SHP77 treated with DMSO at 0.1 percent for 48 hours (cell line): ENCODE results near the gene SARNP.
"Not testable (repeated sequence)": the region's sequence is repeated elsewhere in the genome, so short reads cannot be mapped to it uniquely, and the experiment has no call there.

Source experiments
- DNase-seq: peaks from one replicate; lab custom pipeline; 2025; lab: John Stamatoyannopoulos, UW

Gene SARNP

GRCh38 chr12:55839345-55840140 lies 22.0 kb upstream of the SARNP start:
- DNase-seq, result no peak

- DNase-seq, result no peak
Observed at GRCh38 chr12:55838361-55838760, 20.8 kb upstream of the SARNP start.

DNA sequence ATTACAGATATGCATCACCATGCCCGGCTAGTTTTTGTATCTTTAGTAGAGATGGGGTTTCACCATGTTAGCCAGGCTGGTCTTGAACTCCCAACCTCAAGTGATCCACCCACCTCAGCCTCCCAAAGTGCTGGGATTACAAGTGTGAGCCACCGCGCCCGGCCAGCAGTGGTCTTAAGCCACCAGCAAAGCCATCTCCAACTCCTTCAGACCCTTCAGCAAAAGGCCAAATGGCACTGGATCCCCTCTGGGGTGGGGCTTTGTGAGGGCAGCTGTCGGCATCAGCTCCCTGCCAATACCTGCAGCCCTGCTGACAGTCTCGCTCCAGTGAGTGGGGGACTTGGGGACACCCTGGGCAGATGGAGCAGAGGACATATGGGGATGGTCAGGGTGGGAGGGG lies 16.9 kb upstream of the SARNP start:
- DNase-seq, result not testable (repeated sequence)

DNA sequence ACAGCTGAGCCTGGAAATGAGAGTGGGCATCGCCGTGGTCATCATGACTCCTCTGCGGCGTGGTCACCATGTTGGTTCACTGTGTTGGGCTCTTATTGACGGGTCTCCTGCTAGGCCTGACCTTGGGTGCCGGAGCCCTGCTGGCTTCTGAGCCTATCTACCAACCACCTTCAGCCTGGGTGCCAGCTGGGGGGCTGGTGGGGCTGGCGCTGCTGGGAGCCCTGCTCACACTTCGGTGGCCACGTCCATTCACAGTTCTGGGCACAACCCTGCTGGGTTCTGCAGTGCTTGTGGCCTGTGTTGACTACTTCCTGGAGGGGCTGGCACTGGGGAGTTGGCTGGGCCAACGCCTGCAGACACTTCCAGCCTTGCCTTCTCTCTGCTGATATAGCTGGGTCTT lies 15.5 kb upstream of the SARNP start:
- DNase-seq, result no peak

DNA sequence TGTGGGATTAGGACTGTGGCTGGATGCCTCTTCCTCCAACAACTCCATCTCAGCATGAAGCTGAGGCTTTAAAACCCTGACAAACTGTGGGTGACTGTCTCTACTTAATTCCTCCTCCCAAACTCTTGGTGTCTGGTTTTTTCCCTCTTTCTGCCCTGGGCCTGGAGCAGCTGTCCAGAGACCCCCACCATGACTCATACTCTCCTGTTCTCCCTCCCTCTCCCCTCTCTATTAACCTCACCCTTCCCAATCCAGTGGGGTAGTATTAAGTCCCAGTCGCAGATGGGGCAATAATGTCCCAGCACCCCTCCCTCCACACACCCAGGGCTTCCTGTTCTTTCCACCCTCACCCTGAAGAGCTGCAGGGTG lies 13.9 kb upstream of the SARNP start:
- DNase-seq, result no peak

GRCh38 chr12:55830601-55831446 lies 13.3 kb upstream of the SARNP start:
- no peak for DNase-seq

GRCh38 chr12:55829967-55830600 lies 12.6 kb upstream of the SARNP start:
- DNase-seq, result no peak

DNA sequence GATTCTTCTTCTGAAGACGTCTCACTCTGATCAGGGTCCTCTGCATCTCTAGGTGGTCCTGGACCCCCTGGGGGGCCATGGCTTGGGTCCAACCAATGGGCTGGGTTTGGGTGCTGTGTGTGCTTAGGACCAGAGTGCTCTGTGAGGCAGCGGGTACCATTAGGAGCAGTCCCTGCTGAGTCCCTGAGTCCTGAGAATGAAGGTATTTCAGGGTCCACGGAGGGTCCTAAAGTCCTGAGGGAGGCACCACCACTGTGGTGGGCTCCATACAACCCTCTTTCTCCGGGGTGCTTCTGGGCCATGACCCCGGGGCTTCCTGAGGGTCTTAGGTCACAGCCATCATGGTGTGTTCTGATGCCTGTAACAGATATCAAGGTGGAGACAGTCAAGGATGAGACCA lies 10.8 kb upstream of the SARNP start:
- no peak for DNase-seq

- no peak for DNase-seq
Observed at GRCh38 chr12:55827806-55828205, 10.3 kb upstream of the SARNP start.

GRCh38 chr12:55824726-55825125 lies 7.2 kb upstream of the SARNP start:
- DNase-seq, result no peak

DNA sequence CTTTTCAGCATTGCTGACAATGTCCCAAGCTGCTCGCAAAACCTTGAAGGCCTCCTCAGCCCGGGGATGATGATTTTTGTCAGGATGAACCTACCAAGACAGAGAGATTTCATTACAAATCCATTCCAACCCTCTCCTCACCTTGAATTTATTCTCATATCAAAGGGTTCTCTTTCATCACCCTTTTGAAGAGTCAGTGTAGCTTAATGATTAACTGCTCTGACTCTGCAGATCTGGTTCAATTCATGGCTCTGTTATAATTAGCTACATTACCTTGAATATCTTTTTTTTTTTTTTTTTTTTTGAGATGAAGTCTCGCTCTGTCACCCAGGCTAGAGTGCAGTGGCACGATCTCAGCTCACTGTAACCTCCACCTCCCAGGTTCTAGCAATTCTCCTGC lies 5.9 kb upstream of the SARNP start:
- no peak for DNase-seq

DNA sequence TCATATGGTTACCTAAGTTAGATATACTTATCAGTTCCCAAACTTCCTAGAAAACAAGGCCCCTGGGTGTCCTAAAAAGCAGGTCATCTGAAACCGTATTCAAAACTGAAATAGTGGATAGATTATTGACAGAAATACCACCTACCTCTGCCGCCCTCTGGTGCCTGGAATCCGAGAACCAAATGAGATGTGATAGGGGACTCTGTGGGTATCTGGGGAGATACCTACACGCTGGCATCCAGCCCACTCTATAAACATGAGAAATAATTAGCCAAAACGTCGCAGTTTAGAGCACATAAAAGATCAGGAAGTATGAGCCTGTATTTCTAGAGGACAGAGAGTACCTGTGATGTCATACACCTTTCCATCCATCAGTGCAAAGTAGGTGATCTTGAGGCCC lies 4.7 kb upstream of the SARNP start:
- no peak for DNase-seq

GRCh38 chr12:55820679-55821078 lies 3.2 kb upstream of the SARNP start:
- DNase-seq, result no peak

DNA sequence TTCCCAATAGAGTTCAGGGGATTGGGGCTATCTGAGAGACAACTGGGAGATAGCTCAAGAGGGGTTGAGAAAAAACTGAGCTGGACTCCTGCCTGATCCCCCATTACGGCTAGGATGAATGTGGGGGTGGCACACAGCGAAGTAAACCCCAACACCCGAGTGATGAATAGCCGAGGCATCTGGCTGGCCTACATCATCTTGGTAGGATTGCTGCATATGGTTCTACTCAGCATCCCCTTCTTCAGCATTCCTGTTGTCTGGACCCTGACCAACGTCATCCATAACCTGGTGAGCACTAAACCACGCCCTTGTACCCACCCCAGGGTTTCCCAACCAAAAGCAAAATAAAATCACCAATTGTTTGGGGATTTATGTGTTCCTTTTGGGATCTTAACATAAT lies 1.4 kb upstream of the SARNP start:
- DNase-seq, result no peak

DNA sequence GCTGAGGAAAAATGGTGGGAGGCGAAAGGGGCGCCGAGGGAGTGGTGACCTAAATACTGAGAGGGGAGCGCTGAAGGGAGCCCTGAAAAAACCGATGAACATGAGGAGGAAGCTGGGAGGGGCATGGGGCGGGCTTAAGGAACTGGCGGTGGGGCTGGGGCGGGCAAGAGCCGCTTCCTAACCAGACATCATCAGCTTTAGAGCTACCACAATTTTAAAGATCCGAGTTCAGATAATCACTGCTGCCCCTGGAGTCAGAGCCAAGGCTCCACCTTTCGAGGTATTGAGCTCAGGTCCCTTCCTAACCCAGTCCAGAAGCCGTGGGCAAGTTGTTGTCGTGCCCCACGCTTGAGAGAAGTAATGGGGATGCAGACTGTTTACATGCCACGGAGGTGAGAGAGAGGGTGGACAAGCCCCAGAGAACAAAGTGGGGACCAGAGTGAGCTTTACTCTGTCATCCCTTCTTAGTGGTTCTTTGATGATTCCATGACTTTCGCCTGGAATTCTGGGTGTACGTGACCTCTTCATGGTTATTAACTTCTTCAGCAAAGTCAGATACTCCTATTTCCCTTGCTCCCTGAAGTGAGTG lies 710 bp upstream of the SARNP start:
- DNase-seq, result no peak

DNA sequence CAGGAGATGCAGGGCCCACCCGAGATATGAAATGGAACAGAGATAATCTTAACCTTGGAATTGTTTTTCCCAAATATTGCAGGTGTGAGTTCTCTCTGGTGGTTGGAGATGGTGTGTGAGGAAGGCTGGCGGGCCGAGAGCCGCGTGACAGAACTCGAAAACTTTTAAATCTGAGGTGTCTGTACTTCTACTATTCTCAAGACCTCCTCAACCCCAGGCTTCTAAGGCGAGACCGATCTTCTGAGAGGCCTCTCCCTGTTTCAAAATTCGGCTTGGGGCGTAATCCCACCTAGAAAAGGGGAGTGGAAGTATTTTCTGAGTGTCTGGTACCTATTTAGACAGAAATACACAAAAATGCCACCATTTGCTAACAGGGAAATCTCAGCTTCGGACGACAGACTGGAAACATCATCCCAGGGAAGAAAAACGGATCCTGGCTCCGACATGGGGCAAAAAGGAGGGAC lies 611 bp downstream of the SARNP start:
- DNase-seq, result no peak

DNA sequence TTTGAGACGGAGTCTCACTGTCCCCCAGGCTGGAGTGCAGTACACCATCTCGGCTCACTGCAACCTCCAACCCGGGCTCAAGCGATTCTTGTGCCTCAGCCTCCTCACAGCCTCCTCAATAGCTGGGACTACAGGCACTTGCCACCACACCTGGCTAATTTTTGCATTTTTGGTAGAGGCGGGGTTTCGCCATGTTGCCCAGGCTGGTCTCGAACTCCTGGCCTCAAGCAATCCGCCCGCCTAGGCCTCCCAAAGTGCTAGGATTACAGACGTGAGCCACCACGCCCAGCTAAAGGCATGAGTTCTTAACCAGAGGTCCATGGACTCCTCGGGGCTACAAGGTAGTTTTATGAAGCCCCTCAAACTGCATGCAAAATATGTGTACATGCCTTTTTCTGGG lies 2.1 kb downstream of the SARNP start:
- no peak for DNase-seq

- DNase-seq, result no peak
Observed at GRCh38 chr12:55814257-55814656, 3.3 kb downstream of the SARNP start.

DNA sequence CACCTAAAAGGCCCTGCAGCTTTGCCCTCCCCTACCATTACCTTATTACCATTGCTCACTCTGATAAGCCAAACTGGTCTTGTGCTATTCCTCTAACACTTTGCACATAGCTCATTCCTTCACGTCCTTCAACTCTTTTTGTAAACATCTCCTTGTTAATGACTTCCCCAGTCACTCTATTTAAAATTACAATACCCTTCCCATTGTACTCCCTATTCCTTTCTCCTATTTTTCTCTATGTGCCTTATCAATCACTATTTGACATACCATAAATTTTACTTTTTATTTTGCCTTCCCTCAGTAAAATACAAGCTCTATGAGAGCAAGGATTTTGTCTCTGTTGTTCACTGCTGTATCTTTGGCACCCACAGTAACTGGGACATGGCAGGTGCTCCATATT lies 5.4 kb downstream of the SARNP start:
- DNase-seq, result no peak

GRCh38 chr12:55809274-55809673 lies 8.2 kb downstream of the SARNP start:
- DNase-seq, result no peak

DNA sequence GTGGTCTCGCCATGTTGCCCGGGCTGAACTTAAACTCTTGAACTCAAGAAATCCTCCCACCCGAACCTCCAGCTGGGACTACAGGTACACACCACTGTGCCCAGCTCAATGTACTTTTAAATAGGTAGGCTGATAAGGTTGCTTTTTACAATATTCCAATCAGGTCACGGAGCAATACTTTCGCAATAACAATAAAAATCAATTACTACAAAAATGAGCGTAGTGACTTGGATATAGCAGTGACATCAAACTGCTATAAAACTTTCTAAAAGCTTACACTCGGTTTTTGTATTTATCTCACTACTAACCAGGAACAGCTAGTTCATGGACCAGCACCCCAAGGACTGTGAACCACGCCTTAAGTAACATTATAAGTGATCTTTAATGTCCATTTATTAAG lies 10.5 kb downstream of the SARNP start:
- DNase-seq, result no peak

DNA sequence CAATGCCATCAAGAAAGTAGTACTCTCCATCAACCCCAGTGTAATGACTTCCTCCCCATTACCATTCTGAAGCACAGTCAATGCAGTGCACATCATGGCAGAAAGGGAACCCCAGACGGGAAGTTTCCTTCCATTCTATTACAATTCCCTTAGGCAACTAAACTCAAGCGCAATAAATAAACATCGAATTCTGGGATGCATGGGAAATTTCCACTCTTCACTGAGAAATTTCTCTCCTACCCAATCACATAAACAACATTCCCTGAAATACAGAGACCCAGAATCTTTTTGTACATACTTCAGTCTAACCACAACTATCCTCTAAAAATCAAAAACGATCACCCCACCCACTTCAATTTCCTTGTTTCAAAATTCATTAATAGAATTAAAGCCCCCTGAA lies 20.0 kb downstream of the SARNP start:
- DNase-seq, result no peak

GRCh38 chr12:55797068-55797467 lies 20.5 kb downstream of the SARNP start:
- DNase-seq, result no peak
